ENCODE results near the gene CDK11B. TPM values are rescaled to one million over a fixed set of nuclear protein-coding genes. Genes with fewer than 3 reads are reported as not detected.

The CDK11B gene
- total and polyA plus RNA-seq, 2 of the 8 experiments (the other 6 are each of a cell fraction or from before 2014, with no cell fraction given), result 11.1 to 31.9 TPM

- no peak within 1 kb of the TSS for H3K23ac ChIP-seq (ENCODE audit: insufficient read length)
- H2BK12ac ChIP-seq (ENCODE audit: low read depth, low read length), result 0 out of 2 replicates have a peak within 1 kb of the TSS, but pooled peaks have one; percentile 80
- peaks cover 0 to 13% (median 5%) of the 10 kb centered on the region in 4 experiments; a peak in 5 of 7 replicates for H3K4me1 ChIP-seq (replicated peaks in 1 of 4; ENCODE audit: control insufficient read depth in 3 of 4, insufficient read depth in 4 of 4, low read length in 3 of 4)
- H3K36me3 ChIP-seq (ENCODE audit: control insufficient read depth in 2 of 4, insufficient read depth in 4 of 4, low read length in 3 of 4), result no peaks in the 10 kb centered on the region
- DNase-seq (ENCODE audit: low read depth in 1 of 2, low spot score in 2 of 2), result peak; percentile 95 to 97
- H3K18ac ChIP-seq (ENCODE audit: extremely low read depth, low read length), result peak within 1 kb of the TSS; percentile 100
- H2AK5ac ChIP-seq (ENCODE audit: low read depth, low read length), result no peak within 1 kb of the TSS
- H2BK5ac ChIP-seq (ENCODE audit: low read depth, low read length), result peak within 1 kb of the TSS; percentile 98
- H2BK15ac ChIP-seq (ENCODE audit: low read length), result no peak within 1 kb of the TSS
- peaks cover 0 to 13% of the 10 kb centered on the region in 2 experiments; a peak in 2 of 4 replicates for H3K79me2 ChIP-seq (ENCODE audit: control insufficient read depth in 1 of 2, insufficient read depth in 2 of 2, low read length in 2 of 2)
- H4K91ac ChIP-seq (replicated peaks; ENCODE audit: insufficient read length, low read length), result peak within 1 kb of the TSS; percentile 98
- ChIA-PET CTCF (ENCODE audit: partially characterized antibody) (interaction anchor here (1.4 to 2.2 kb wide), 4 partner anchors 13 to 63 kb away, joined by 4 to 7 read pairs (median 6); no protein-coding TSS in a partner anchor), POLR2A (ENCODE audit: partially characterized antibody) (interaction anchor here (0.6 to 4.6 kb wide), 13 partner anchors 9 to 290 kb away, joined by 3 to 34 read pairs (median 4); partner anchors contain the start of gene MMP23B)
- peaks cover 6 to 24% of the 10 kb centered on the region in 2 experiments for H4K20me1 ChIP-seq (replicated peaks in 1 of 2; ENCODE audit: control insufficient read depth in 1 of 2, insufficient read depth in 2 of 2, low read length in 2 of 2)
- H3K4me3 ChIP-seq (ENCODE audit: extremely low read depth in 1 of 4, insufficient read depth in 2 of 4, low read depth in 3 of 4, low read length in 4 of 4), result peak within 1 kb of the TSS; percentile 80 to 97 (median 92)
- WGBS, 2 experiments (ENCODE audit: extremely low coverage in 1 of 2, insufficient coverage in 1 of 2, insufficient read length in 1 of 2, insufficient replicate concordance in 2 of 2, low coverage in 1 of 2, low lambda C conversion rate in 2 of 2, missing lambda C conversion rate in 1 of 2), result 1% methylated on average over 60 of the region's 107 CpGs; no CpG with 5 or more reads in 1 of the 2 experiments
- H3K23me2 ChIP-seq (ENCODE audit: low read depth, low read length), result peaks cover 6% of the 10 kb centered on the region; the same call in 1 of the 2 replicates
- no peak within 1 kb of the TSS for H2BK120ac ChIP-seq (replicated peaks; ENCODE audit: low read depth, low read length)
- no peak within 1 kb of the TSS for H3K14ac ChIP-seq (ENCODE audit: insufficient read length)
- peak within 1 kb of the TSS; percentile 98 for H3K56ac ChIP-seq (replicated peaks; ENCODE audit: insufficient read length, low read depth, low read length)
- peak within 1 kb of the TSS; percentile 99 for H3K4ac ChIP-seq (replicated peaks; ENCODE audit: insufficient read length, low read depth, low read length)
- H3K9me3 ChIP-seq (ENCODE audit: insufficient read depth in 2 of 2, low read depth in 1 of 2, low read length in 1 of 2), result no peaks in the 10 kb centered on the region
- peaks cover 3% of the 10 kb centered on the region for H3K79me1 ChIP-seq (ENCODE audit: low read depth, low read length)
- H4K8ac ChIP-seq (ENCODE audit: extremely low read depth, insufficient read depth, low read length), result peak within 1 kb of the TSS; percentile 97
- FAIRE-seq, result no peak
- H3K27me3 ChIP-seq (replicated peaks in 1 of 4; ENCODE audit: control insufficient read depth in 3 of 4, extremely low read depth in 1 of 4, insufficient read depth in 3 of 4, low read length in 3 of 4), result no peaks in the 10 kb centered on the region; a peak in 1 of 7 replicates
- no peak within 1 kb of the TSS for H2BK20ac ChIP-seq (ENCODE audit: low read length)
- H3K4me2 ChIP-seq (ENCODE audit: insufficient read depth in 1 of 2, low read depth in 2 of 2, low read length in 2 of 2), result peak within 1 kb of the TSS; percentile 62 to 94
- H2AFZ ChIP-seq (ENCODE audit: low read length), result peak within 1 kb of the TSS; percentile 57; the same call in 1 of the 2 replicates
- peak within 1 kb of the TSS; percentile 93 to 99 (median 98) for H3K9ac ChIP-seq (replicated peaks in 1 of 4; ENCODE audit: extremely low read depth in 1 of 4, low read depth in 3 of 4, low read length in 3 of 4)
- peak within 1 kb of the TSS; percentile 100 for H3K27ac ChIP-seq (ENCODE audit: low read depth, low read length)
- H4K5ac ChIP-seq (ENCODE audit: insufficient read length, low read depth, low read length), result peak within 1 kb of the TSS; percentile 100
- TF ChIP-seq GABPA (IDR thresholded peaks at IDR 0.05; ENCODE audit: borderline replicate concordance, insufficient read depth, low read length), result peak; percentile 90
- peak; percentile 41 for TF ChIP-seq SP4 (IDR thresholded peaks at IDR 0.05; ENCODE audit: low read length)
- peak; percentile 52; the same call in 1 of the 2 replicates for TF ChIP-seq MAX (IDR thresholded peaks at IDR 0.05)
- TF ChIP-seq SAP30 (IDR thresholded peaks at IDR 0.05; ENCODE audit: insufficient read depth, insufficient replicate concordance, low read length), result no peak
- TF ChIP-seq SIX5 (IDR thresholded peaks at IDR 0.05; ENCODE audit: low read depth, low read length), result peak; percentile 57; the same call in 1 of the 2 replicates
- TF ChIP-seq POLR2A (IDR thresholded peaks at IDR 0.05; ENCODE audit: control extremely low read depth in 1 of 2, low read depth in 2 of 2, low read length in 2 of 2), result peak in 1 of 2 experiments; percentile 92; a peak in 2 of 3 replicates
- TF ChIP-seq SRF (IDR thresholded peaks at IDR 0.05; ENCODE audit: low read depth, low read length), result peak; percentile 80
- TF ChIP-seq POLR2AphosphoS5 (IDR thresholded peaks at IDR 0.05; ENCODE audit: low read depth, low read length), result peak; percentile 64
- TF ChIP-seq ASH2L (IDR thresholded peaks at IDR 0.05; ENCODE audit: low read length), result peak; percentile 75
- peak; percentile 99 for TF ChIP-seq CREB1 (IDR thresholded peaks at IDR 0.05)
- TF ChIP-seq RFX5 (IDR thresholded peaks at IDR 0.05; ENCODE audit: borderline replicate concordance, low read depth, low read length), result peak; percentile 69; the same call in 1 of the 2 replicates
- no peak for TF ChIP-seq CEBPB (IDR thresholded peaks at IDR 0.05; ENCODE audit: low read depth, low read length)
These were observed 43.4 kb downstream of the CDK11B start, which contains the start of gene MIB2 for GRCh38 chr1:1615256-1616044. MIB2 (plus strand) TSS chr1:1615500; CDS start chr1:1623453, 7,953 bp downstream.
